Hepatocyte (in vitro differentiated cells): ENCODE results near the gene AIFM1.

Experiments used
- CTCF ChIP-seq: fragments of 200-600 bp; sonication (generic); IDR thresholded peaks from 2 replicates; pipeline ENCODE4 v1.5.1; 2016; ENCODE audit warnings: antibody characterized with exemption, mild to moderate bottlenecking; ENCODE audit not compliant: poor library complexity
- EZH2 ChIP-seq: fragments of 200-600 bp; sonication (generic); IDR thresholded peaks from 2 replicates; pipeline ENCODE4 v1.6.1; 2016; ENCODE audit warnings: antibody characterized with exemption, mild to moderate bottlenecking, borderline replicate concordance
- EZH2phosphoT487 ChIP-seq: fragments of 200-600 bp; sonication (generic); IDR thresholded peaks from one replicate; pipeline ENCODE4 v1.6.1; 2018; ENCODE audit warnings: antibody characterized with exemption, mild to moderate bottlenecking, low read depth, moderate library complexity; ENCODE audit not compliant: unreplicated experiment, severe bottlenecking

GRCh38 chrX:130093271-130093670 lies 72.4 kb downstream of the AIFM1 start:
- TF ChIP-seq CTCF, result no peak
- TF ChIP-seq EZH2, result no peak
- no peak for TF ChIP-seq EZH2phosphoT487
